Endothelial cell of umbilical vein (primary cell): Measurements from ENCODE around the gene CERS6. TPM values are rescaled to one million over a fixed set of nuclear protein-coding genes. Genes with fewer than 3 reads are reported as not detected.

Experiments used
- BruUV-seq: library from RNA; stranded (reverse); fragments of 400-500 nt; replicated peaks from 2 replicates; lab custom pipeline; 2021; lab: Mats Ljungman, UMichigan
- CTCF ChIA-PET: fragments of 300-600, 350-600 bp; sonication (Branson Sonifier 250); formaldehyde crosslinking; loops from one replicate; lab custom pipeline; 2021; ENCODE audit warnings: antibody characterized with exemption, inconsistent platforms; lab: Charles Lee
- POLR2A ChIA-PET: fragments of 300-600, 350-600 bp; sonication (Branson Sonifier 250); formaldehyde crosslinking; loops from one replicate; lab custom pipeline; 2021; ENCODE audit warnings: antibody characterized with exemption, inconsistent platforms; lab: Charles Lee
- DNase-seq: peaks from one replicate; pipeline ENCODE4 v3.0.0-alpha.2; 2011; ENCODE audit warnings: low read depth, low spot score
- FAIRE-seq: peaks from 2 replicates; lab custom pipeline; 2011; peaks lifted over from hg19 to GRCh38; lab: Jason Lieb, UNC
- H2AFZ ChIP-seq: 2 replicates; pipeline ENCODE4 v1.6.0; 2012; ENCODE audit warnings: low read depth, low read length, control low read depth, inconsistent platforms
- H3K27ac ChIP-seq: 2 replicates; pipeline ENCODE4 v1.5.1; 2011; ENCODE audit warnings: low read depth, mild to moderate bottlenecking, control low read depth, low read length, moderate library complexity; ENCODE audit not compliant: insufficient read depth
- H3K27me3 ChIP-seq, 2 experiments: 2 replicates each; pipeline versions ENCODE4 v1.6.0 to v1.6.1; 2011; ENCODE audit warnings: low read length in 2 of 2, mixed read lengths in 1 of 2; ENCODE audit not compliant: control insufficient read depth in 2 of 2, insufficient read depth in 2 of 2
- H3K36me3 ChIP-seq, 2 experiments: 2 replicates in 1 of 2; 3 replicates in 1 of 2; pipeline ENCODE4 v1.5.1; 2011; ENCODE audit warnings: low read length in 2 of 2, mild to moderate bottlenecking in 1 of 2, moderate library complexity in 1 of 2; ENCODE audit not compliant: control insufficient read depth in 2 of 2, insufficient read depth in 2 of 2; ENCODE audit errors: extremely low read depth in 1 of 2
- H3K4me1 ChIP-seq: 3 replicates; pipeline ENCODE4 v1.5.1; 2011; ENCODE audit warnings: mild to moderate bottlenecking, low read length; ENCODE audit not compliant: control insufficient read depth, insufficient read depth; ENCODE audit errors: extremely low read depth
- H3K4me2 ChIP-seq: 2 replicates; pipeline ENCODE4 v1.6.1; 2011; ENCODE audit warnings: low read length, control low read depth, mixed read lengths; ENCODE audit not compliant: insufficient read depth
- H3K4me3 ChIP-seq, 3 experiments: fragments of 200-600 bp in 1 of 3; sonication (generic), shearing (Covaris generic) in 1 of 3; replicated peaks in 1 of 3; 2 replicates each; pipeline ENCODE4 v1.5.1; 2011 to 2016; ENCODE audit warnings: control low read depth in 3 of 3, low read length in 3 of 3, mild to moderate bottlenecking in 2 of 3, inconsistent platforms in 1 of 3, low read depth in 1 of 3, moderate library complexity in 1 of 3; ENCODE audit not compliant: insufficient read depth in 1 of 3
- H3K79me2 ChIP-seq: 2 replicates; pipeline ENCODE4 v1.6.0; 2012; ENCODE audit warnings: low read length, inconsistent platforms; ENCODE audit not compliant: control insufficient read depth, insufficient read depth
- H3K9ac ChIP-seq: replicated peaks from 2 replicates; pipeline ENCODE3; 2011; ENCODE audit warnings: low read length, control low read depth; ENCODE audit not compliant: insufficient read depth; ENCODE audit errors: extremely low read depth
- H3K9me1 ChIP-seq: replicated peaks from 3 replicates; pipeline ENCODE4 v1.6.0; 2011; ENCODE audit warnings: mild to moderate bottlenecking, low read length; ENCODE audit not compliant: control insufficient read depth, insufficient read depth; ENCODE audit errors: extremely low read depth
- H3K9me3 ChIP-seq: replicated peaks from 2 replicates; pipeline ENCODE4 v1.5.1; 2012; ENCODE audit warnings: low read length, inconsistent platforms; ENCODE audit not compliant: control insufficient read depth, insufficient read depth
- H4K20me1 ChIP-seq: replicated peaks from 2 replicates; pipeline ENCODE3; 2011; ENCODE audit warnings: mild to moderate bottlenecking, low read length; ENCODE audit not compliant: control insufficient read depth, insufficient read depth; ENCODE audit errors: extremely low read depth
- CTCF ChIP-seq, 2 donors: IDR thresholded peaks; 1 replicate in 1 of 2; 2 replicates in 1 of 2; pipeline ENCODE4 v1.5.1; 2011; ENCODE audit warnings: low read length in 2 of 2, mild to moderate bottlenecking in 2 of 2, moderate library complexity in 2 of 2, control low read depth in 1 of 2, inconsistent platforms in 1 of 2, low read depth in 1 of 2; ENCODE audit not compliant: insufficient read depth in 1 of 2; ENCODE audit errors: extremely low read depth in 1 of 2
- EZH2 ChIP-seq: IDR thresholded peaks from 2 replicates; pipeline ENCODE4 v1.6.1; 2012; ENCODE audit warnings: borderline replicate concordance, low read depth, mild to moderate bottlenecking, moderate library complexity, low read length, inconsistent platforms; ENCODE audit not compliant: severe bottlenecking
- FOS ChIP-seq: IDR thresholded peaks from 2 replicates; pipeline ENCODE4 v1.6.1; 2011; ENCODE audit warnings: mild to moderate bottlenecking, low read length, moderate library complexity, borderline replicate concordance; ENCODE audit not compliant: insufficient read depth
- GATA2 ChIP-seq: IDR thresholded peaks from 2 replicates; pipeline ENCODE4 v1.7.0; 2011; ENCODE audit warnings: low read depth, mild to moderate bottlenecking, moderate library complexity, mixed read lengths, low read length; ENCODE audit not compliant: insufficient read length, insufficient read depth
- JUN ChIP-seq: IDR thresholded peaks from 2 replicates; pipeline ENCODE4 v1.6.1; 2011; ENCODE audit warnings: borderline replicate concordance, low read depth; ENCODE audit not compliant: insufficient read length, insufficient read depth
- MAX ChIP-seq: IDR thresholded peaks from 2 replicates; pipeline ENCODE4 v1.6.1; 2011; ENCODE audit not compliant: insufficient read depth, insufficient read length
- MYC ChIP-seq: IDR thresholded peaks from one replicate; pipeline ENCODE4 v1.6.1; 2011; ENCODE audit warnings: mild to moderate bottlenecking, low read depth, low read length
- POLR2A ChIP-seq: IDR thresholded peaks from 2 replicates; pipeline ENCODE4 v1.6.1; 2012; ENCODE audit warnings: low read depth, mild to moderate bottlenecking, control low read depth, low read length
- POLR2AphosphoS5 ChIP-seq: IDR thresholded peaks from 2 replicates; pipeline ENCODE4 v1.6.1; 2012; ENCODE audit warnings: low read depth, mild to moderate bottlenecking, control low read depth, low read length, moderate library complexity; ENCODE audit not compliant: insufficient read depth
- dilution Hi-C: fragments of 300-500 bp; cut with MboI; formaldehyde crosslinking; loops from one replicate; pipeline ENCODE4 v1.15.0; 2019; ENCODE audit warnings: low sequenced_read_pairs; ENCODE audit not compliant: extremely low pct_ligation_motif_present
- intact Hi-C: fragments of 100-400 bp; cut with micrococcal nuclease; formaldehyde crosslinking; loops from one replicate; pipeline ENCODE4 v1.10.0; 2022
- polyA plus RNA-seq, 4 experiments: library from polyadenylated mRNA; depleted of rRNA in 3 of 4; stranded (reverse) in 3 of 4; unstranded in 1 of 4; fragments of >200 nt; gene quantifications; 2 replicates each; pipeline versions ENCODE4 v1.2.1 to v1.2.3, GENCODE V29; 2011 to 2012; ENCODE audit warnings: missing spikeins in 1 of 4
- total RNA-seq: library from RNA; stranded (reverse); gene quantifications from 2 replicates; pipeline ENCODE4 v1.2.3, GENCODE V29; 2021

Gene CERS6
- total and polyA plus RNA-seq, 2 donors (not counting 3 experiments of a cell fraction or from before 2014, with no cell fraction given), result 2.7 to 11.7 TPM

- FAIRE-seq, result no peak
- H3K9me3 ChIP-seq, result no peaks in the 10 kb centered on the region
- H3K9ac ChIP-seq, result no peak overlapping the region
- H3K36me3 ChIP-seq, result no peaks in the 10 kb centered on the region
- no peak overlapping the region for H3K4me3 ChIP-seq
- H3K4me2 ChIP-seq, result no peak overlapping the region
- no peak overlapping the region for H3K27ac ChIP-seq
- H3K27me3 ChIP-seq, result no peaks in the 10 kb centered on the region
- intact Hi-C loops, result no loop called here
- TF ChIP-seq MAX (no peak), MYC (no peak)
- H2AFZ ChIP-seq, result no peak overlapping the region
- no peaks in the 10 kb centered on the region for H3K4me1 ChIP-seq
- CTCF ChIA-PET, result interaction anchor here (0.7 kb wide), 1 partner anchor 84 kb away, joined by 3 read pairs; no protein-coding TSS in a partner anchor
- no peak for DNase-seq
- BruUV-seq, result no TSS peak
- dilution Hi-C loops, result no loop called here
- no peaks in the 10 kb centered on the region for H4K20me1 ChIP-seq
- H3K9me1 ChIP-seq, result no peaks in the 10 kb centered on the region
- H3K79me2 ChIP-seq, result no peaks in the 10 kb centered on the region
- POLR2A ChIA-PET, result no interaction called here
Measured at GRCh38 chr2:168603439-168603961, 147.4 kb downstream of the CERS6 start.

- Histone ChIP-seq H3K9ac (no peak overlapping the region), H3K4me3 (no peak overlapping the region), H3K27ac (no peak overlapping the region), H3K9me1 (no peaks in the 10 kb centered on the region), H2AFZ (no peak overlapping the region), H3K27me3 (no peaks in the 10 kb centered on the region), H3K4me2 (no peak overlapping the region), H4K20me1 (no peaks in the 10 kb centered on the region), H3K36me3 (no peaks in the 10 kb centered on the region), H3K9me3 (no peaks in the 10 kb centered on the region), H3K79me2 (no peaks in the 10 kb centered on the region), H3K4me1 (no peaks in the 10 kb centered on the region)
- FAIRE-seq (no peak), DNase-seq (no peak)
- POLR2A ChIA-PET, result no interaction called here
- BruUV-seq, result no TSS peak
- CTCF ChIA-PET, result interaction anchor here (0.7 kb wide), 1 partner anchor 83 kb away, joined by 3 read pairs; no protein-coding TSS in a partner anchor
- TF ChIP-seq EZH2, result no peak
- TF ChIP-seq JUN, result no peak
- TF ChIP-seq POLR2AphosphoS5, result no peak
- TF ChIP-seq CTCF (IDR thresholded peaks at IDR 0.05; ENCODE audit: extremely low read depth in 1 of 2, insufficient read depth in 1 of 2, low read depth in 1 of 2, low read length in 2 of 2), result no peak
- no peak for TF ChIP-seq GATA2
- no peak for TF ChIP-seq POLR2A
- no peak for TF ChIP-seq FOS
- no peak for TF ChIP-seq MAX
- TF ChIP-seq MYC, result no peak
- dilution Hi-C loops (no loop called here), intact Hi-C loops (no loop called here)
Measured at GRCh38 chr2:168604252-168604651, 148.2 kb downstream of the CERS6 start.
